HG02852 (cell line): ENCODE results near the gene IL1RAPL1.
A peak's percentile ranks its signal among the peaks of the same experiment; 100 is the strongest.
"Not testable (repeated sequence)": the region's sequence is repeated elsewhere in the genome, so short reads cannot be mapped to it uniquely, and the experiment has no call there.

Experiments
- ATAC-seq: cut with Tn5 transposase; IDR thresholded peaks from one replicate; pipeline ENCODE4 v1.9.1; 2021; ENCODE audit warnings: mild to moderate bottlenecking, moderate library complexity; ENCODE audit not compliant: unreplicated experiment

The IL1RAPL1 gene

DNA sequence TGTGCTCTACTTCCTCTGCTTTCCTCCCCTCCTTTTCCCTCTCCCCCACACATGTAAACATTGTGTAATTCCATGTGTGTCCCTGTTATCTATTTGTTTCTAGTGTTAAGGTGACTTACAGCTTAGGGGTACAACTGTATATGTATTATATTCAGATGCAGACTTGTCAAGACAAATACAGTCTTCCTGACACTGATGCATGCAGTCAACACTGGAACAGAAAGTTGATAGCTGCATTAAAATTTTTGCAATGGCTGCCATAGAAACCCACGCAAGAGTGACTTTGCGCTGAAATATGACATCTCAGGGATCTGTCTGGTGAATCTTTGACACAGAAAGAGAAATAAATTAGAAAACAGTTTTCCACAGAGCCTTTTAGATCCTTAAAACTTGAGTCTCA is 656.7 kb downstream of the IL1RAPL1 start:
- no peak for ATAC-seq

- no peak for ATAC-seq
These were observed 667.3 kb downstream of the IL1RAPL1 start for GRCh38 chrX:29254515-29254914.

DNA sequence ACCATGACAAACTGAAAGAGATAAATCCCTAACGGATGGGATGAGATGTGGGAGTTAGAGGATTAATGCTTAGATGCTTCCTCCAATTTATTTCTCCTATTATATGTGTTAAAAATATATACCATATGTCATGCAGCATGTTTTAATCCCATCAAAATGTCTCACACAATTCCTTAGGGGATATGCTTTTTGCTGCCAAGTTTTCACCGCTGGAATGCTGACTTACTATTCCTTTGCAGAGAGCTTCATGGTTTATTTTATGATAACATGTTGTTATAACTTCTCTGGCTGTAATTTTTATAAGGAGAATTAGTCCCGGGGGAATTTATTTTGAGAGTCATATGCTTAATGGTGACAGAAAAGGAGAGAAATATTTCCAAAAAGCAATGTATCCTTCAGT is 670.3 kb downstream of the IL1RAPL1 start:
- no peak for ATAC-seq

DNA sequence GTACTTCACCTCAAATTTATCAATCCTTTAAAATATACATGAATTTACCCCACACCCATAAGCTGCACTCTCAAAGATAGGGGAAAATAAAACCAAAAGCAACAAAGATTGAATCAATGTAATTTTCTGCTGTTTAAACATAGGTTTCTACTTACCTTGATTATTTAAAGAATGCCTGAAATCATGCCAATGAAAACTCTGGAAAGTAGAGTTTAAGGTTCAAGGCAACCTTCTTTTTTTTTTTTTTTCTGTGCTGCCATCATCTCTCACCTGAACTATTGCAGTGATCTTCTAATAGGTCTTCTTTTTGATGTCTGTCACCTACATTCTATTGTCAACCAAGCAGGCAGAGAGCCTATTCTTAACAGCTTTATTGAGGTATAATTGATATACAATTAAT is 682.1 kb downstream of the IL1RAPL1 start:
- no peak for ATAC-seq

GRCh38 chrX:29274517-29274916 is 687.3 kb downstream of the IL1RAPL1 start:
- no peak for ATAC-seq

- ATAC-seq = no peak
These were observed 688.7 kb downstream of the IL1RAPL1 start for GRCh38 chrX:29275928-29276327.

GRCh38 chrX:29281078-29281742 is 694.0 kb downstream of the IL1RAPL1 start:
- no peak for ATAC-seq

GRCh38 chrX:29285664-29286063 is 698.4 kb downstream of the IL1RAPL1 start:
- ATAC-seq = no peak

DNA sequence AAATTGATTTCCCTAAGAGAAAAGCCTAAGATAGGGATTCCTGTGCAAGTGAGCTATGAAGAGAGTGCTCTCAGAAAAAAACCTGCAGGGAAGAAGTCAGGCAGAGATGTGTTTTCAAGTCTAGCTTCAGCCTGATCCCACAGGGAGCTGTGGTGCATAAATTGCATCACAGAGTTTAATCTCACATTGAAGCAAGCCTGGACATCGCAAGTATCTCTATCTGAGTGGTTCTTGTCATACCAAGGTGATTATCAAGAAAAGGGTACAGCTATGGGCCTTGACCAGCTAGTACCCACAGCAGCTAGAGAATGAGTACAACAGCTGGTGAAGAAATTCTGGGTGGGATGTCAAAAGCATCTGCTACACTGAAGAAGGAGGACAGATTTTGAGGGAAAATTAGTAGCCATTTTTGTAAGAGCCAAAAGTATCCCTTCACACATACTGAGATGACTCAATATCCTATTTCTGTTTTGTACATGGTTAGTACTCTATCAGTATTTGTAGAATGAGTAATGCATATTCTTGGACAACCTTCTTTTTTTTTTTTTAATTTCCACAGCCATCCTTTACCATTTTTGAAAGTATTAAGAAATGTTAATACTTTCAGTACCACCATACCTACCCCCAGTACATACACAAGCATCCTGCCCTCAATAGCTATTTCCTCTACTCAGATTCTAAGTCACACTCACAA is 708.9 kb downstream of the IL1RAPL1 start:
- no peak for ATAC-seq

DNA sequence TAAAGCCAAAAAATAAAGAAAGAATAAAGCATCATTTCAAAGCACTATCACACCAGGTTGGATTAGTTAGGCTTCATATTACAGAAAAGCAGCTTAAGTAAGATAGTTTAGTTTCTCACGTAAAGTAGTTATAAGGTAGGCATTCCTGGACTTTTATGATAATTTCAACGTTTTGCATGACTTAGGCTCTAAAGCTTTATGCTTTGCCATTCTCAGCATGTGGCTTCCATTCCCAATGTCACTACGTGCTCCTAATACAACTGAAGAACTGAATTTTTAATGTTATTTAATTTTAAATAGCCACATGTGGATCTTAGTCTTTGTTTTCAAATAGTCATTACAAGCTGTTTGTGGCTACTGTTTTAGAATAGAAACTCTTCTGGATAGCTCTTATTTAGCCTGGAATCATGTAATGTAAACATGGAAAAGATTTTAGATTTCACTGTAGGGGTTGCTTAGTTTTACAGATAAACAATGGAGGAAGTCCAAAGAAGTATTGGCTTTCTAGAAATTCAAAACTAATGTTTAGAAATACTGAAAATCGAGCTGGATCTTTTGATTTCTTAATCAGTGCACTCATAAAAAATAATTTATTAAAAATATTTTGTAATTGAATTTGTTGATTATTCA is 710.0 kb downstream of the IL1RAPL1 start:
- no peak for ATAC-seq

DNA sequence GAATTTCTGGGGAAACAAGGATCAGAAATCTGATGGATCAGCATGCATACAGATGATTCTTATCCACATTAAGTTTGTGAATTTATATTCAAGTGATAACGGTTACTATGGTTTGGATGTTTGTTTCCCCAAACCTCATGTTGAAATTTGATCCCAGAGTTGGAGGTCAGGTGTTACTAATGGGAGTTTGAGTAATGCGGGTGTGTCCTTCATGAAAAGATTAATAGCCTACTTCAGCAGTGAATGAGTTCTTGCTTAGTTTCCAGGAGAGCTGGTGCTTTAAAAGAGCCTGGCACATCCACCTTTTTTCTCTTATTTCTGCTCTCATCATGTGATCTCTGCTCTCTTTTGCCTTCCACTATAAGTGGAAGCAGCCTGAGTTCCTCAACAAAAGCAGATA is 712.4 kb downstream of the IL1RAPL1 start:
- no peak for ATAC-seq

GRCh38 chrX:29308726-29309125 is 721.5 kb downstream of the IL1RAPL1 start:
- ATAC-seq = no peak

- ATAC-seq = no peak
These were observed 728.7 kb downstream of the IL1RAPL1 start for GRCh38 chrX:29315931-29316330.

- no peak for ATAC-seq
These were observed 730.8 kb downstream of the IL1RAPL1 start for GRCh38 chrX:29318012-29318411.

GRCh38 chrX:29332429-29332828 is 745.2 kb downstream of the IL1RAPL1 start:
- ATAC-seq = not testable (repeated sequence)

DNA sequence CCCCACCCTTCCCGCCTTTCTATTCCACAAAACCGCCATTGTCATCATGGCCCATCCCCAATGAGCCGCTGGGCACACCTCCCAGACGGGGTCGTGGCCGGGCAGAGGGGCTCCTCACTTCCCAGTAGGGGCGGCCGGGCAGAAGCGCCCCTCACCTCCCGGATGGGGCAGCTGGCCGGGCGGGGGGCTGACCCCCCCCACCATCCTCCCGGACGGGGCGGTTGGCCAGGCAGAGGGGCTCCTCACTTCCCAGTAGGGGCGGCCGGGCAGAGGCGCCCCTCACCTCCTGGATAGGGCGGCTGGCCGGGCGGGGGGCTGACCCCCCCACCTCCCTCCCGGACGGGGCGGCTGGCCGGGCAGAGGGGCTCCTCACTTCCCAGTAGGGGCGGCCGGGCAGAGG is 745.8 kb downstream of the IL1RAPL1 start:
- ATAC-seq = not testable (repeated sequence)

DNA sequence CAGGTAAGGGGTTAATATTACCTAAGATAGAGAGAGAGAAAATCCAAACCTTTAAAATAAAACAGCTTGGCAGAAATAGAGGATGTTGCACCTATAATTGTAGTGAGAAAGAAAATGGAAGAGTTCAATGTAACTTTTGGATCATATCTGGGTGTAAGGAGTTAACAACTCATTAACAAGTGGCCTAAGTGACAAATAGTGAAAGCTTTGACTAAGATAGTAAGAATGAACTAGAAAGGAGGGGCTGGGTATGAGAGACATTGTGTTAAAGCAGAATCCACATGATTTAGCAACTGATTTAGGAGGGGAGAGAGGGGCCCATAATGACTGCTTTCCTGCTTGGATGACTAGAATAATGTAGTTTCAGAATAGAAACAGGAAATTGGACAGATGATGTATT is 761.0 kb downstream of the IL1RAPL1 start:
- peak; percentile 75 for ATAC-seq

GRCh38 chrX:29359276-29359675 is 772.0 kb downstream of the IL1RAPL1 start:
- no peak for ATAC-seq

GRCh38 chrX:29374765-29375164 is 787.5 kb downstream of the IL1RAPL1 start:
- ATAC-seq = not testable (repeated sequence)

GRCh38 chrX:29376584-29376983 is 789.3 kb downstream of the IL1RAPL1 start:
- ATAC-seq = peak; percentile 70

DNA sequence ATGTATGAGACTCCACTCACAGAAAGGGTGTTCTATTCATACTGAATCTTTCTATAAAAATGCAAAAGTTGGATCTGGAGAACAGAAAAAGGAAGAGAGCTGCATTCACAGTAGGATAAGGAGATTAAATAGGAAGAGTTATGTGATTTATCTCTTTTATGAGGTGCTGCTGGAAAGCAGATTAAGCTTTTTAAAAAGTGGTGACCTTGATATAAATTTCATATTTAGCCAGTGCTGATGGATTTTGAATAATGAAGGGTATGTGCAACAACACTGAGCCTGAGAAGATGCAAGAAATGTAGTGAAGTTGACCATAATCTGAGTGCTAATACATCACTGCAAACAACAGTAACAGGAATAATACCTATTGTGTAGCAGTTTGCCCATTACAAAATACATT is 795.6 kb downstream of the IL1RAPL1 start:
- no peak for ATAC-seq

DNA sequence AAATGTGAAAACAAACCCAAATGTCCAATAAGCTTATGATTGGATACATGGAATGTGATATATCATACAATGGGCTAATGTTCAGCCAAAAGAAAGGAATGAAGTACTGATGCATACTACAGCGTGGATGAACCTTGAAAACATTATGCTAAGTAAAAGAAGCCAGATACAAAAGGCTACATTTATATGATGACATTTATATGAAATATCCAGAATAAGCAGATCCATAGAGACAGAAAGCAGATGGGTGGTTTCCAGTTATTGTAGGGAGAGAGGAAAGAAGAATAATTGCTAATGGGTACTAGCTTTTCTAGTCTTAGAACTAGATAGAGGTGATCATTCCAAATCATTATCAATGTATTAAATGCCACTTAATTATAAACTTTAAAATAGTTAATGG is 801.3 kb downstream of the IL1RAPL1 start:
- no peak for ATAC-seq
